ENCODE results near the gene PPFIA2. TPM values are rescaled to one million over a fixed set of nuclear protein-coding genes. Genes with fewer than 3 reads are reported as not detected.

Gene PPFIA2
- total RNA-seq, 2 experiments from 2014 or later = not detected

DNA sequence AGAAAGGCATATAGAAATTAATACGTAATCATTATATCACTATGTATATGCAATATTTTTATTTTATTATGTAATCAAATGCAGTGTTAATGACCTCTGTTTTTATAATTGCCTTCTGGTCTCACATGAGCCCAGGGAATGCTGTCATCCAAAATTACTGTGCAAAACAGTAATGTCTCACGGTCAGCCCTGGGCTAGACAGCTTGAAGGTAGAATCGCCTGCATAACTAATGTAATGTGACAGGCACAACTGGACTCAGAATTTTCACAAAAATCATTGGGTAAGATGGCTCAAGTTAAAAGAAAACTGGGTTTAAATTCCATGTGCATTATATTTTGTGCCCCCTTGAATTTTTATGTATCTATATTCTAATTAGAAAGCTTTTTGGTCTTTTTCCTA is 293.3 kb downstream of the PPFIA2 start:
- Mint-ChIP-seq H3K27me3 (ENCODE audit: low read depth) (no peaks in the 10 kb centered on the region), H3K4me1 (ENCODE audit: low read depth) (no peaks in the 10 kb centered on the region), H3K36me3 (ENCODE audit: low read depth) (no peaks in the 10 kb centered on the region), H3K27ac (no peak overlapping the region), H3K4me3 (no peak overlapping the region), H3K9me3 (no peaks in the 10 kb centered on the region)
- intact Hi-C loops (cut with micrococcal nuclease) = no loop called here
- DNase-seq = no peak
- CTCF ChIA-PET = no interaction called here

DNA sequence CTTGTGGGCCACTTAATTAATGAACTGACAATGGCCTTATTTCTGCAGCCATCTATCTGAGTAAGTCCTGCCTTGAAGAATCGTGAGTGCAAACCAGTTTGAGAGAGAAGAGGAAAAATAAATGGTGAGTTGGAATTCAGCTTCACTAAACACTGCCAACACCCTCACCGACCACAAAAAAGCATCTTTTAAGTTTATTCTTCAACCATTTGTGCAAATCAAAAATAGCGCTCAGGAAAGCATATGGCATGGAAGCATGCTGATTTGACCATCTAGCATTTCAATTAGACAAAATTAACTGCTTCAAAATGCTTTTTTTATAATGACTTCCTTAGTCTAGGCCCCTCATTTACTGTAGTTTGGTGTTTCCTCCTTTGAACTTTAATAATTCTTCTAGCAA is 294.0 kb downstream of the PPFIA2 start:
- no peak for DNase-seq
- intact Hi-C loops (cut with micrococcal nuclease) = no loop called here
- Mint-ChIP-seq H3K27ac (no peak overlapping the region), H3K9me3 (no peaks in the 10 kb centered on the region), H3K4me3 (no peak overlapping the region), H3K4me1 (ENCODE audit: low read depth) (no peaks in the 10 kb centered on the region), H3K27me3 (ENCODE audit: low read depth) (no peaks in the 10 kb centered on the region), H3K36me3 (ENCODE audit: low read depth) (no peaks in the 10 kb centered on the region)
- CTCF ChIA-PET = interaction anchor here (0.9 kb wide), 1 partner anchor 1935 kb away, joined by 3 read pairs; no protein-coding TSS in a partner anchor

DNA sequence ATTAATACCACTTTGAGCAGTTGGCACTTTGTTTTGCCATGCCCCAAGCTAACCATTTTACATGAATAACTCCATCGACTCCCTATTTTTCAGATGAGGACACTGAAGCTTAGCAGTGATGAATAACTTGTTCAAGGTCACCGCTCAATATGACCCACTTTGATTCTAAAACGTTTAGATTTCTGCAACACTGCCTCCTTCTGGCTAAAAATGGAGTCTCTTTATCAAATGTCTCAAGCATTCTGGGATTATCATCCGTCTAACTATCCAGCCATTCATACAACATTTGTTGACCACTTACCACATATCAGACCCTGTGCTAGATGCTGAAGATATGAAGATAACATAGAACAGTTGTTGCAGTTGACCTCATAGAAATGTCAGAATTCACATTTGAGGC is 298.0 kb downstream of the PPFIA2 start:
- Mint-ChIP-seq H3K9me3 (no peaks in the 10 kb centered on the region), H3K36me3 (ENCODE audit: low read depth) (no peaks in the 10 kb centered on the region), H3K4me3 (no peak overlapping the region), H3K27ac (no peak overlapping the region), H3K27me3 (ENCODE audit: low read depth) (no peaks in the 10 kb centered on the region), H3K4me1 (ENCODE audit: low read depth) (no peaks in the 10 kb centered on the region)
- CTCF ChIA-PET = interaction anchor here (1.0 kb wide), 1 partner anchor 10 kb away, joined by 3 read pairs; no protein-coding TSS in a partner anchor
- no peak for DNase-seq
- intact Hi-C loops (cut with micrococcal nuclease) = no loop called here

- no peaks in the 10 kb centered on the region for H3K27me3 Mint-ChIP-seq (ENCODE audit: low read depth)
- DNase-seq = peak; percentile 8
These were observed 308.0 kb downstream of the PPFIA2 start for GRCh38 chr12:81450920-81451739.

DNA sequence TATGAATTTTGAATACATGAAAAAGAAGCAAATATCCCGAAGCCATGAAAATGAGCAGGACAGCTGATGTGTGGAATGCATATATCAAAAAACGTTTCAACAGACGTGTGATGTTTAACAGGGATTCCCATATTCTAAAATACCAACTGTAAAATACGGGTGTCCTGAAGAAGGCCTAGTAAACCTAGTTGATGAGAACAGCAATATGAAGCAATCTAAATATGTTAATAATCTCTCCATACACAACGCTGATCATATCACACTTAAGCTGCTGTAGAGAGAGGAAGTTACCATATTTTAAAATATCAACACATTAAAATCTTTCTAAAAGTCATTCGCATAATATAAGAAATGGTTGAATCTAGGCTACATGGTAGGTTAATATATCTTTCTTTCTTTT is 317.5 kb downstream of the PPFIA2 start:
- H3K27ac Mint-ChIP-seq = no peak overlapping the region
- DNase-seq = no peak
- no peaks in the 10 kb centered on the region for H3K27me3 Mint-ChIP-seq (ENCODE audit: low read depth)
- no peaks in the 10 kb centered on the region for H3K4me1 Mint-ChIP-seq (ENCODE audit: low read depth)
- intact Hi-C loops (cut with micrococcal nuclease) = no loop called here
- CTCF ChIA-PET = interaction anchor here (0.6 kb wide), 1 partner anchor 1956 kb away, joined by 3 read pairs; no protein-coding TSS in a partner anchor
- H3K9me3 Mint-ChIP-seq = no peaks in the 10 kb centered on the region
- no peak overlapping the region for H3K4me3 Mint-ChIP-seq
- no peaks in the 10 kb centered on the region for H3K36me3 Mint-ChIP-seq (ENCODE audit: low read depth)

More at GRCh38 chr12:81450920-81451739, 308.0 kb downstream of the PPFIA2 start:
- no peaks in the 10 kb centered on the region for H3K4me1 Mint-ChIP-seq (ENCODE audit: low read depth)
- peaks cover 5% of the 10 kb centered on the region for H3K9me3 Mint-ChIP-seq
- H3K36me3 Mint-ChIP-seq (ENCODE audit: low read depth) = no peaks in the 10 kb centered on the region
- no peak overlapping the region for H3K4me3 Mint-ChIP-seq
- intact Hi-C loops (cut with micrococcal nuclease) = loop anchor here (2.0 kb wide), 1 partner anchor 176 kb away; no protein-coding TSS in a partner anchor
- H3K27ac Mint-ChIP-seq = no peak overlapping the region
- CTCF ChIA-PET = interaction anchor here (0.6 to 1.1 kb wide), 3 partner anchors 10 to 118 kb away, joined by 3 to 4 read pairs (median 3); no protein-coding TSS in a partner anchor

- Mint-ChIP-seq H3K36me3 (ENCODE audit: low read depth) (no peaks in the 10 kb centered on the region), H3K4me3 (no peak overlapping the region), H3K27ac (no peak overlapping the region), H3K27me3 (ENCODE audit: low read depth) (no peaks in the 10 kb centered on the region), H3K4me1 (ENCODE audit: low read depth) (no peaks in the 10 kb centered on the region), H3K9me3 (no peaks in the 10 kb centered on the region)
- intact Hi-C loops (cut with micrococcal nuclease) = no loop called here
- CTCF ChIA-PET = no interaction called here
- no peak for DNase-seq
These were observed 319.1 kb downstream of the PPFIA2 start for GRCh38 chr12:81440001-81440400.

GRCh38 chr12:81439344-81439743 is 319.8 kb downstream of the PPFIA2 start:
- intact Hi-C loops (cut with micrococcal nuclease) = no loop called here
- Mint-ChIP-seq H3K27ac (no peak overlapping the region), H3K27me3 (ENCODE audit: low read depth) (no peaks in the 10 kb centered on the region), H3K4me1 (ENCODE audit: low read depth) (no peaks in the 10 kb centered on the region), H3K9me3 (no peaks in the 10 kb centered on the region), H3K4me3 (no peak overlapping the region), H3K36me3 (ENCODE audit: low read depth) (no peaks in the 10 kb centered on the region)
- CTCF ChIA-PET = no interaction called here
- no peak for DNase-seq

DNA sequence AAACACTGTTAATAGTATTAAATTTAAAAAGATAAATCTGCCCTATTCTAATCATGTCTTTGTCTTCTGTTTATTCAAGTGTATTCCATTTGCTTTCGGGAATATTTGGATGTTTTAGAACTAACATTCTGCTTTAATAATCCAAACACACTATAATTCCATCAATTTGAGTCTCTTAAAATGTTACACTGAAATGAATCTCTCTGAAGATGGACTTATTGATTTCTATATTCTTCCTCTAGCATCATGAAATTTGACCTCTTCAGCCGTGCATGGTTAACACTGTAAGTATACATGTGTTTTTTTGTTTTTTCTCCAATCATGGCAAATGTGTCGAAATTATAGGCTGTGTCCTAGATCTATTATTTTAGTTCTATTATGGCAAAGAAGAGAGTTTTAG is 342.1 kb downstream of the PPFIA2 start:
- Mint-ChIP-seq H3K9me3 (peaks cover 4% of the 10 kb centered on the region), H3K4me3 (no peak overlapping the region), H3K27ac (no peak overlapping the region), H3K27me3 (ENCODE audit: low read depth) (no peaks in the 10 kb centered on the region), H3K36me3 (ENCODE audit: low read depth) (no peaks in the 10 kb centered on the region), H3K4me1 (ENCODE audit: low read depth) (no peaks in the 10 kb centered on the region)
- intact Hi-C loops (cut with micrococcal nuclease) = no loop called here
- CTCF ChIA-PET = no interaction called here
- no peak for DNase-seq

DNA sequence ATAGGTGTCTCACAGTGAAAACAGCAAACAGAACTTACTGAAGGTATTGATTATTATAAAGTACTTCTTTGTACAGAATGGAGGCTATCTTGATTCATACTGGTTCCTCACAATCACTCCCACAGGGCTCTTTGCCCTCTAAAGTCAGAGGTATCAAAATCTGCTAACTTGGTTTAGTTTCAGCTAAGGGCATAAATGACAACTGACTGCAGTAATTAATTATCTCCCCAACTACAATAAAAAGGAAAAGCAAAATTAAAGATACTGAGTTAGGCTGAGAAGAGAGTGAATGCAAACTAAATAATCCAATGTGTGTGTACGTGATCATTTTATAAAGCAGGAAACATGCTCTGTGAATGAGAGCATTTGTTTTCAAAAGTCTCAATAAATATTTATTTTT is 342.6 kb downstream of the PPFIA2 start:
- H3K4me1 Mint-ChIP-seq (ENCODE audit: low read depth) = no peaks in the 10 kb centered on the region
- peaks cover 4% of the 10 kb centered on the region for H3K9me3 Mint-ChIP-seq
- no peaks in the 10 kb centered on the region for H3K36me3 Mint-ChIP-seq (ENCODE audit: low read depth)
- intact Hi-C loops (cut with micrococcal nuclease) = no loop called here
- CTCF ChIA-PET = no interaction called here
- H3K27ac Mint-ChIP-seq = no peak overlapping the region
- DNase-seq = no peak
- H3K27me3 Mint-ChIP-seq (ENCODE audit: low read depth) = no peaks in the 10 kb centered on the region
- H3K4me3 Mint-ChIP-seq = no peak overlapping the region

GRCh38 chr12:81414441-81414840 is 344.7 kb downstream of the PPFIA2 start:
- Mint-ChIP-seq H3K4me1 (ENCODE audit: low read depth) (no peaks in the 10 kb centered on the region), H3K4me3 (no peak overlapping the region), H3K9me3 (peaks cover 2% of the 10 kb centered on the region), H3K27me3 (ENCODE audit: low read depth) (no peaks in the 10 kb centered on the region), H3K27ac (no peak overlapping the region), H3K36me3 (ENCODE audit: low read depth) (no peaks in the 10 kb centered on the region)
- CTCF ChIA-PET = no interaction called here
- intact Hi-C loops (cut with micrococcal nuclease) = no loop called here
- no peak for DNase-seq

- Mint-ChIP-seq H3K4me3 (no peak overlapping the region), H3K27ac (no peak overlapping the region), H3K36me3 (ENCODE audit: low read depth) (no peaks in the 10 kb centered on the region), H3K4me1 (ENCODE audit: low read depth) (no peaks in the 10 kb centered on the region), H3K9me3 (peaks cover 2% of the 10 kb centered on the region), H3K27me3 (ENCODE audit: low read depth) (no peaks in the 10 kb centered on the region)
- intact Hi-C loops (cut with micrococcal nuclease) = no loop called here
- no peak for DNase-seq
- CTCF ChIA-PET = no interaction called here
These were observed 346.2 kb downstream of the PPFIA2 start for GRCh38 chr12:81412940-81413339.

DNA sequence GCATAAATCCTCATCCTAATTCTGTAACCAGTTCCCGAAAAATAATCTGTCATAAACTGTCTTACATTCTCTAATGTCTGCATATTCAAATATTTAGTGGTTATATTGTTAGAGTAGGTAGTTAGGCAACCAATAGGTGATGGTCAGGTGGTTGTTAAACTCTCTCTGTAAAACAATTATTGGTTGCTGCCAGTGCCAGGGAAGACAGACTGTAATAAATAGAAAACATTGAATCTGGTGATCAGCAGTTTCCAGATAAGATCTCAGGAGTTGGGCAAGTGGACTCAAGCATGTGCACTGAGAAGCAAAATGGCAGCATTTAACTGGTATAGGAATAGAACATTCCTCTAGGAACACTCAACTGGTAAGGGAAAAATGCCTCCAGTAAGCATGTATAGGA is 355.8 kb downstream of the PPFIA2 start:
- no peaks in the 10 kb centered on the region for H3K36me3 Mint-ChIP-seq (ENCODE audit: low read depth)
- no peak overlapping the region for H3K27ac Mint-ChIP-seq
- no peak for DNase-seq
- no peaks in the 10 kb centered on the region for H3K4me1 Mint-ChIP-seq (ENCODE audit: low read depth)
- no peak overlapping the region for H3K4me3 Mint-ChIP-seq
- H3K9me3 Mint-ChIP-seq = peaks cover under 1% of the 10 kb centered on the region
- no peaks in the 10 kb centered on the region for H3K27me3 Mint-ChIP-seq (ENCODE audit: low read depth)
- CTCF ChIA-PET = interaction anchor here (0.6 kb wide), 1 partner anchor 874 kb away, joined by 3 read pairs; no protein-coding TSS in a partner anchor
- intact Hi-C loops (cut with micrococcal nuclease) = no loop called here

DNA sequence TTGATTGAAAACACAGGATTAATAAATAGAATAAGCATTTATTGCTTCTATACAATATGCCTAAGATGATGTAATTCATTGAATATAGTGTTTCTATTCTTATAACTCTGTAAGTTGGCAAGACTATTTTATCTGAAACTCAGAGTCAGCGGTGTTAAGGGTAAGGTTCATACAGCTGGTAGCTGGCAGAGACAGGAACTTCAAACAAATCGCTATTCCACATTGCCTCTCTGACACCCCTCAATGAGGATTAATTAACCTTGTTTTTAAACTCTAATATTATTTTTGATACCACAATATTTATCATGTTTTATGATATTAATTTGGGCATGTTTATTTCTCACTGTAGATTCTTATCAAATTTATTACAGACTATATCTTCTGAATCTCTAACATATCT is 357.9 kb downstream of the PPFIA2 start:
- Mint-ChIP-seq H3K4me3 (no peak overlapping the region), H3K9me3 (peaks cover 2% of the 10 kb centered on the region), H3K27me3 (ENCODE audit: low read depth) (no peaks in the 10 kb centered on the region), H3K4me1 (ENCODE audit: low read depth) (no peaks in the 10 kb centered on the region), H3K27ac (no peak overlapping the region), H3K36me3 (ENCODE audit: low read depth) (no peaks in the 10 kb centered on the region)
- intact Hi-C loops (cut with micrococcal nuclease) = no loop called here
- CTCF ChIA-PET = no interaction called here
- DNase-seq = no peak
